Measurements from ENCODE around the gene LLPH.
"Not testable (repeated sequence)": the region's sequence is repeated elsewhere in the genome, so short reads cannot be mapped to it uniquely, and the experiment has no call there.

LLPH gene

GRCh38 chr12:66130267-66131066 lies at the start of gene LLPH:
LLPH (minus strand) TSS chr12:66130750; CDS start chr12:66129106, 1,644 bp downstream.
- peak; percentile 78 for DNase-seq

- no peak for DNase-seq
These were observed 45.8 kb upstream of the LLPH start for GRCh38 chr12:66176105-66176900.

- not testable (repeated sequence) for DNase-seq
These were observed 44.1 kb upstream of the LLPH start for GRCh38 chr12:66174391-66175325.

GRCh38 chr12:66170606-66171005 lies 40.1 kb upstream of the LLPH start:
- no peak for DNase-seq

- peak; percentile 94 for DNase-seq
These were observed 38.9 kb upstream of the LLPH start, which contains the start of gene TMBIM4 for GRCh38 chr12:66169221-66170170. TMBIM4 (minus strand) TSS chr12:66169996; CDS start chr12:66169951, 45 bp downstream.

GRCh38 chr12:66168410-66168809 lies 37.9 kb upstream of the LLPH start:
- no peak for DNase-seq

GRCh38 chr12:66166561-66166960 lies 36.0 kb upstream of the LLPH start:
- no peak for DNase-seq

GRCh38 chr12:66165141-66165540 lies 34.6 kb upstream of the LLPH start:
- DNase-seq = no peak

- no peak for DNase-seq
These were observed 33.8 kb upstream of the LLPH start for GRCh38 chr12:66164349-66164821.

- no peak for DNase-seq
These were observed 32.7 kb upstream of the LLPH start for GRCh38 chr12:66163289-66163688.

- DNase-seq = no peak
These were observed 32.2 kb upstream of the LLPH start for GRCh38 chr12:66162701-66163100.

GRCh38 chr12:66160704-66161103 lies 30.2 kb upstream of the LLPH start:
- no peak for DNase-seq

GRCh38 chr12:66159123-66159522 lies 28.6 kb upstream of the LLPH start:
- DNase-seq = no peak

GRCh38 chr12:66156654-66157053 lies 26.1 kb upstream of the LLPH start:
- no peak for DNase-seq

- no peak for DNase-seq
These were observed 24.2 kb upstream of the LLPH start for GRCh38 chr12:66154776-66155175.

GRCh38 chr12:66152732-66153131 lies 22.2 kb upstream of the LLPH start:
- DNase-seq = no peak

- no peak for DNase-seq
These were observed 19.3 kb upstream of the LLPH start for GRCh38 chr12:66149702-66150398.

GRCh38 chr12:66144791-66145754 lies 14.5 kb upstream of the LLPH start:
- DNase-seq = peak; percentile 44

- DNase-seq = no peak
These were observed 13.3 kb upstream of the LLPH start for GRCh38 chr12:66143868-66144267.

- DNase-seq = no peak
These were observed 12.3 kb upstream of the LLPH start for GRCh38 chr12:66142826-66143225.
